ENCODE results near the gene EIF4EBP3. TPM values are rescaled to one million over a fixed set of nuclear protein-coding genes. Genes with fewer than 3 reads are reported as not detected.

The EIF4EBP3 gene
- total and polyA plus RNA-seq, 9 of the 15 experiments (the other 6 are each of a cell fraction or from before 2014, with no cell fraction given) = 1.3 to 7.5 (median 3.8) TPM

DNA sequence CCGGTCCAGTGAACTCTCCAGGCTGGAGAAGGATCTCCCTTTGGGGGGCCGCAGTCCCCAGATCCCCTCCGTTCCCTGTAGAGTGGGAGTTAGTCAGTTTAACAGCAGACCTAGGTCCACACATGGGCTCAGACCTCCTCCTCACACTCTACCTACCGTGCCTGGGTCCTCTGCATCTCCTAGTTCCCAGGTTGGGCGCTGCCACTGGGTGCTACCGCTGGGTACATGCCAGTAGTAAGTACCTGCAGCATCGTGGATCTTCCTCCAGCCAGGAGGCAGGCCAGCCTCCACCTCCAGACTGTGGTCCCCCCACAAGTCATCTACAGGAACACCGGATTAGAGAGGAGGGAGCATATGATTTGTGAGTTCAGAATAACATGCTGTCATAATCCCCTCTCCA, 16.1 kb downstream of the EIF4EBP3 start:
- no peaks in the 10 kb centered on the region for H3K9me3 ChIP-seq (replicated peaks; ENCODE audit: control insufficient read depth, insufficient read depth, low read depth, low read length)
- no peak for ATAC-seq

More for the DNA sequence above, 16.1 kb downstream of the EIF4EBP3 start:
- ChIA-PET POLR2A (interaction anchor here (0.7 to 6.8 kb wide), 9 partner anchors 9 to 84 kb away, joined by 3 to 46 read pairs (median 3); partner anchors contain the start of genes EIF4EBP3, IK and NDUFA2), CTCF (ENCODE audit: low intra/inter-chr PET ratio) (no interaction called here)
- Histone ChIP-seq H3K4me1 (replicated peaks in 1 of 2; ENCODE audit: control insufficient read depth in 2 of 2, insufficient read depth in 2 of 2, low read length in 2 of 2) (peaks cover 26 to 42% of the 10 kb centered on the region in 2 experiments), H2AFZ (ENCODE audit: low read depth, low read length) (peak overlapping the region; percentile 94), H3K4me2 (ENCODE audit: insufficient read depth, low read length) (peak overlapping the region; percentile 99), H4K20me1 (replicated peaks; ENCODE audit: control insufficient read depth, insufficient read depth, low read length) (no peaks in the 10 kb centered on the region), H3K9ac (ENCODE audit: insufficient read depth in 1 of 2, low read depth in 2 of 2, low read length in 2 of 2) (peak overlapping the region; percentile 93 to 100), H3K36me3 (ENCODE audit: control insufficient read depth, insufficient read depth, low read length) (peaks cover 42% of the 10 kb centered on the region), H3K27ac (ENCODE audit: extremely low read depth, low read depth, low read length) (peak overlapping the region; percentile 98), H3K9me1 (ENCODE audit: control insufficient read depth, insufficient read depth, low read length) (no peaks in the 10 kb centered on the region), H3K79me2 (ENCODE audit: control insufficient read depth, insufficient read depth, low read length) (peaks cover 36% of the 10 kb centered on the region), H3K4me3 (peak overlapping the region; percentile 75), H3K27me3 (ENCODE audit: control insufficient read depth in 2 of 2, insufficient read depth in 2 of 2, low read length in 2 of 2) (no peaks in the 10 kb centered on the region)
- FAIRE-seq = peak; percentile 51
- TF ChIP-seq JUN (IDR thresholded peaks at IDR 0.05; ENCODE audit: borderline replicate concordance, low read depth, low read length) (no peak), JUN (CRISPR knock-in tag; IDR thresholded peaks at IDR 0.05; ENCODE audit: borderline replicate concordance) (0 out of 2 replicates have a peak, but pooled peaks have one; percentile 24), SIX5 (IDR thresholded peaks at IDR 0.05; ENCODE audit: borderline replicate concordance in 1 of 2, insufficient read depth in 1 of 2, low read depth in 1 of 2, low read length in 2 of 2) (no peak), KAT7 (CRISPR knock-in tag; IDR thresholded peaks at IDR 0.05; ENCODE audit: borderline replicate concordance) (peak; percentile 4; the same call in 1 of the 2 replicates), ZC3H8 (IDR thresholded peaks at IDR 0.05) (no peak), SRF (CRISPR knock-in tag; IDR thresholded peaks at IDR 0.05) (no peak), DDX20 (tag; IDR thresholded peaks at IDR 0.05; ENCODE audit: low read depth) (no peak), KDM2B (CRISPR knock-in tag; IDR thresholded peaks at IDR 0.05) (0 out of 2 replicates have a peak, but pooled peaks have one; percentile 2), BCOR (IDR thresholded peaks at IDR 0.05) (no peak)
- TF ChIP-seq, protein P1, sequence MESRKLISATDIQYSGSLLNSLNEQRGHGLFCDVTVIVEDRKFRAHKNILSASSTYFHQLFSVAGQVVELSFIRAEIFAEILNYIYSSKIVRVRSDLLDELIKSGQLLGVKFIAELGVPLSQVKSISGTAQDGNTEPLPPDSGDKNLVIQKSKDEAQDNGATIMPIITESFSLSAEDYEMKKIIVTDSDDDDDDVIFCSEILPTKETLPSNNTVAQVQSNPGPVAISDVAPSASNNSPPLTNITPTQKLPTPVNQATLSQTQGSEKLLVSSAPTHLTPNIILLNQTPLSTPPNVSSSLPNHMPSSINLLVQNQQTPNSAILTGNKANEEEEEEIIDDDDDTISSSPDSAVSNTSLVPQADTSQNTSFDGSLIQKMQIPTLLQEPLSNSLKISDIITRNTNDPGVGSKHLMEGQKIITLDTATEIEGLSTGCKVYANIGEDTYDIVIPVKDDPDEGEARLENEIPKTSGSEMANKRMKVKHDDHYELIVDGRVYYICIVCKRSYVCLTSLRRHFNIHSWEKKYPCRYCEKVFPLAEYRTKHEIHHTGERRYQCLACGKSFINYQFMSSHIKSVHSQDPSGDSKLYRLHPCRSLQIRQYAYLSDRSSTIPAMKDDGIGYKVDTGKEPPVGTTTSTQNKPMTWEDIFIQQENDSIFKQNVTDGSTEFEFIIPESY (CRISPR knock-in tag; IDR thresholded peaks at IDR 0.05) = 0 out of 2 replicates have a peak, but pooled peaks have one; percentile 11
- TF ChIP-seq, protein P2, sequence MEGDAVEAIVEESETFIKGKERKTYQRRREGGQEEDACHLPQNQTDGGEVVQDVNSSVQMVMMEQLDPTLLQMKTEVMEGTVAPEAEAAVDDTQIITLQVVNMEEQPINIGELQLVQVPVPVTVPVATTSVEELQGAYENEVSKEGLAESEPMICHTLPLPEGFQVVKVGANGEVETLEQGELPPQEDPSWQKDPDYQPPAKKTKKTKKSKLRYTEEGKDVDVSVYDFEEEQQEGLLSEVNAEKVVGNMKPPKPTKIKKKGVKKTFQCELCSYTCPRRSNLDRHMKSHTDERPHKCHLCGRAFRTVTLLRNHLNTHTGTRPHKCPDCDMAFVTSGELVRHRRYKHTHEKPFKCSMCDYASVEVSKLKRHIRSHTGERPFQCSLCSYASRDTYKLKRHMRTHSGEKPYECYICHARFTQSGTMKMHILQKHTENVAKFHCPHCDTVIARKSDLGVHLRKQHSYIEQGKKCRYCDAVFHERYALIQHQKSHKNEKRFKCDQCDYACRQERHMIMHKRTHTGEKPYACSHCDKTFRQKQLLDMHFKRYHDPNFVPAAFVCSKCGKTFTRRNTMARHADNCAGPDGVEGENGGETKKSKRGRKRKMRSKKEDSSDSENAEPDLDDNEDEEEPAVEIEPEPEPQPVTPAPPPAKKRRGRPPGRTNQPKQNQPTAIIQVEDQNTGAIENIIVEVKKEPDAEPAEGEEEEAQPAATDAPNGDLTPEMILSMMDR (IDR thresholded peaks at IDR 0.05 in 2 of 3, conservative IDR thresholded peaks at IDR 0.05 in 1 of 3; ENCODE audit: insufficient read depth in 2 of 3, low read depth in 1 of 3, low read length in 3 of 3) = no peak
- TF ChIP-seq, protein P3, sequence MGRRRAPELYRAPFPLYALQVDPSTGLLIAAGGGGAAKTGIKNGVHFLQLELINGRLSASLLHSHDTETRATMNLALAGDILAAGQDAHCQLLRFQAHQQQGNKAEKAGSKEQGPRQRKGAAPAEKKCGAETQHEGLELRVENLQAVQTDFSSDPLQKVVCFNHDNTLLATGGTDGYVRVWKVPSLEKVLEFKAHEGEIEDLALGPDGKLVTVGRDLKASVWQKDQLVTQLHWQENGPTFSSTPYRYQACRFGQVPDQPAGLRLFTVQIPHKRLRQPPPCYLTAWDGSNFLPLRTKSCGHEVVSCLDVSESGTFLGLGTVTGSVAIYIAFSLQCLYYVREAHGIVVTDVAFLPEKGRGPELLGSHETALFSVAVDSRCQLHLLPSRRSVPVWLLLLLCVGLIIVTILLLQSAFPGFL (CRISPR knock-in tag; IDR thresholded peaks at IDR 0.05) = 0 out of 2 replicates have a peak, but pooled peaks have one; percentile 66
- in situ Hi-C loops (cut with MboI) (loop anchor here (5.0 kb wide), 1 partner anchor 154 kb away; no protein-coding TSS in a partner anchor), intact Hi-C loops (cut with micrococcal nuclease) (no loop called here)
- TSS peak; percentile 75 for BruUV-seq (replicated peaks)
- no peak for DNase-seq (ENCODE audit: extremely low read depth in 1 of 4, low spot score in 3 of 4)
- WGBS (ENCODE audit: insufficient coverage, low coverage, missing lambda C conversion rate) = 43% methylated on average over 8 of the region's 8 CpGs
